Cardiac fibroblast (primary cell): ENCODE data around the gene SEZ6L.

Source experiments
- DNase-seq, 2 donors: peaks; one replicate each; pipeline versions ENCODE4 v3.0.0 to v3.0.0-alpha.2; 2010; ENCODE audit warnings: low read depth in 2 of 2
- H3K4me3 ChIP-seq, 2 donors: replicated peaks in 1 of 2; 1 replicate in 1 of 2; 2 replicates in 1 of 2; pipeline ENCODE4 v1.5.1; 2011; ENCODE audit warnings: low read depth in 2 of 2, low read length in 2 of 2, mild to moderate bottlenecking in 2 of 2, moderate library complexity in 1 of 2
- CTCF ChIP-seq: IDR thresholded peaks from one replicate; pipeline ENCODE4 v1.5.1; 2011; ENCODE audit warnings: low read depth, mild to moderate bottlenecking, low read length, inconsistent platforms

Gene SEZ6L

GRCh38 chr22:26235792-26236487 is 66.7 kb downstream of the SEZ6L start:
- H3K4me3 ChIP-seq = no peak overlapping the region

GRCh38 chr22:26236991-26237390 is 67.7 kb downstream of the SEZ6L start:
- H3K4me3 ChIP-seq = no peak overlapping the region
- no peak for TF ChIP-seq CTCF
- DNase-seq = no peak

More at GRCh38 chr22:26235792-26236487, 66.7 kb downstream of the SEZ6L start:
- no peak for TF ChIP-seq CTCF
- no peak for DNase-seq

- TF ChIP-seq CTCF = no peak
- no peak for DNase-seq
- H3K4me3 ChIP-seq = no peak overlapping the region
Measured at GRCh38 chr22:26238596-26238995, 69.3 kb downstream of the SEZ6L start.

GRCh38 chr22:26239581-26239980 is 70.3 kb downstream of the SEZ6L start:
- H3K4me3 ChIP-seq = no peak overlapping the region
- TF ChIP-seq CTCF = no peak
- DNase-seq = no peak

GRCh38 chr22:26241361-26241760 is 72.1 kb downstream of the SEZ6L start:
- no peak for DNase-seq
- no peak for TF ChIP-seq CTCF
- no peak overlapping the region for H3K4me3 ChIP-seq

- H3K4me3 ChIP-seq = no peak overlapping the region
- no peak for TF ChIP-seq CTCF
- no peak for DNase-seq
Measured at GRCh38 chr22:26245001-26245400, 75.7 kb downstream of the SEZ6L start.

GRCh38 chr22:26246552-26246951 is 77.3 kb downstream of the SEZ6L start:
- H3K4me3 ChIP-seq = no peak overlapping the region
- DNase-seq = no peak
- TF ChIP-seq CTCF = no peak
